ENCODE data around the gene CHCHD2. TPM values are rescaled to one million over a fixed set of nuclear protein-coding genes. Genes with fewer than 3 reads are reported as not detected.
"Not testable (repeated sequence)": the region's sequence is repeated elsewhere in the genome, so short reads cannot be mapped to it uniquely, and the experiment has no call there.

CHCHD2 gene
- 100 to 1,000 TPM; 526 to 534 TPM for total RNA-seq

GRCh38 chr7:56106108-56107073 lies at the start of gene CHCHD2:
CHCHD2 (minus strand) TSS chr7:56106476; CDS start chr7:56106413, 63 bp downstream.
- peak; percentile 97 for DNase-seq
- H3K27ac Mint-ChIP-seq: peak within 1 kb of the TSS; percentile 99
- ATAC-seq: peak; percentile 99

GRCh38 chr7:56131062-56131461 lies 24.8 kb upstream of the CHCHD2 start:
- H3K27me3 Mint-ChIP-seq (ENCODE audit: low read depth); POLR2A ChIA-PET; H3K27ac Mint-ChIP-seq; H3K36me3 Mint-ChIP-seq (ENCODE audit: low read depth); H3K4me1 Mint-ChIP-seq (ENCODE audit: low read depth); H3K4me3 Mint-ChIP-seq; ATAC-seq; H3K9me3 Mint-ChIP-seq (ENCODE audit: insufficient read depth); DNase-seq; CTCF ChIA-PET: not testable (repeated sequence)

More at GRCh38 chr7:56106108-56107073, at the start of gene CHCHD2:
- POLR2A ChIA-PET: interaction anchor here (0.9 to 2.4 kb wide), 11 partner anchors 10 to 1348 kb away, joined by 3 to 29 read pairs (median 4); partner anchors contain the start of genes CCT6A, LANCL2, NIPSNAP2 and NUPR2
- peak within 1 kb of the TSS; percentile 99 for H3K4me3 Mint-ChIP-seq
- CTCF ChIA-PET: interaction anchor here (1.0 to 1.3 kb wide), 4 partner anchors 32 to 693 kb away, joined by 3 to 4 read pairs (median 3); no protein-coding TSS in a partner anchor
- H3K4me1 Mint-ChIP-seq (ENCODE audit: low read depth): peaks cover 36% of the 10 kb centered on the region
- no peaks in the 10 kb centered on the region for H3K27me3 Mint-ChIP-seq (ENCODE audit: low read depth)
- peaks cover 15% of the 10 kb centered on the region for H3K9me3 Mint-ChIP-seq (ENCODE audit: insufficient read depth)
- peaks cover 41% of the 10 kb centered on the region for H3K36me3 Mint-ChIP-seq (ENCODE audit: low read depth)

GRCh38 chr7:56127241-56127975 lies 21.1 kb upstream of the CHCHD2 start:
- ChIA-PET CTCF (no interaction called here), POLR2A (no interaction called here)
- Mint-ChIP-seq H3K27ac (no peak overlapping the region), H3K4me1 (ENCODE audit: low read depth) (no peaks in the 10 kb centered on the region), H3K4me3 (no peak overlapping the region), H3K27me3 (ENCODE audit: low read depth) (no peaks in the 10 kb centered on the region), H3K36me3 (ENCODE audit: low read depth) (no peaks in the 10 kb centered on the region), H3K9me3 (ENCODE audit: insufficient read depth) (no peaks in the 10 kb centered on the region)
- no peak for ATAC-seq
- DNase-seq: no peak

- Mint-ChIP-seq H3K4me1 (ENCODE audit: low read depth) (no peaks in the 10 kb centered on the region), H3K27me3 (ENCODE audit: low read depth) (no peaks in the 10 kb centered on the region), H3K9me3 (ENCODE audit: insufficient read depth) (no peaks in the 10 kb centered on the region), H3K27ac (no peak overlapping the region), H3K4me3 (no peak overlapping the region), H3K36me3 (ENCODE audit: low read depth) (no peaks in the 10 kb centered on the region)
- ATAC-seq (no peak), DNase-seq (no peak)
- ChIA-PET CTCF (no interaction called here), POLR2A (no interaction called here)
Measured at GRCh38 chr7:56125831-56126230, 19.6 kb upstream of the CHCHD2 start.

- POLR2A ChIA-PET: no interaction called here
- no peak for ATAC-seq
- no peak overlapping the region for H3K4me3 Mint-ChIP-seq
- H3K4me1 Mint-ChIP-seq (ENCODE audit: low read depth): no peaks in the 10 kb centered on the region
- H3K27me3 Mint-ChIP-seq (ENCODE audit: low read depth): no peaks in the 10 kb centered on the region
- no peak overlapping the region for H3K27ac Mint-ChIP-seq
- no peak for DNase-seq
- H3K9me3 Mint-ChIP-seq (ENCODE audit: insufficient read depth): no peaks in the 10 kb centered on the region
- CTCF ChIA-PET: no interaction called here
- H3K36me3 Mint-ChIP-seq (ENCODE audit: low read depth): no peaks in the 10 kb centered on the region
Measured at GRCh38 chr7:56124981-56125380, 18.7 kb upstream of the CHCHD2 start.

- no peak overlapping the region for H3K4me3 Mint-ChIP-seq
Measured at GRCh38 chr7:56121440-56121839, 15.2 kb upstream of the CHCHD2 start.

GRCh38 chr7:56115852-56116538 lies 9.7 kb upstream of the CHCHD2 start, which contains the start of gene NUPR2:
NUPR2 (minus strand) TSS chr7:56116417; CDS start chr7:56116314, 103 bp downstream.
- no peak for ATAC-seq

More at GRCh38 chr7:56121440-56121839, 15.2 kb upstream of the CHCHD2 start:
- ATAC-seq: no peak
- Mint-ChIP-seq H3K27me3 (ENCODE audit: low read depth) (peaks cover 9% of the 10 kb centered on the region), H3K36me3 (ENCODE audit: low read depth) (no peaks in the 10 kb centered on the region), H3K27ac (no peak overlapping the region), H3K4me1 (ENCODE audit: low read depth) (no peaks in the 10 kb centered on the region), H3K9me3 (ENCODE audit: insufficient read depth) (no peaks in the 10 kb centered on the region)
- DNase-seq: no peak
- ChIA-PET CTCF (no interaction called here), POLR2A (no interaction called here)

GRCh38 chr7:56112244-56112643 lies 6.0 kb upstream of the CHCHD2 start:
- POLR2A ChIA-PET; DNase-seq; H3K27me3 Mint-ChIP-seq (ENCODE audit: low read depth); CTCF ChIA-PET; ATAC-seq; H3K9me3 Mint-ChIP-seq (ENCODE audit: insufficient read depth); H3K27ac Mint-ChIP-seq; H3K36me3 Mint-ChIP-seq (ENCODE audit: low read depth); H3K4me3 Mint-ChIP-seq: not testable (repeated sequence)
- peaks cover 13% of the 10 kb centered on the region for H3K4me1 Mint-ChIP-seq (ENCODE audit: low read depth)

More at GRCh38 chr7:56115852-56116538, 9.7 kb upstream of the CHCHD2 start, which contains the start of gene NUPR2:
- H3K9me3 Mint-ChIP-seq (ENCODE audit: insufficient read depth): no peaks in the 10 kb centered on the region
- H3K36me3 Mint-ChIP-seq (ENCODE audit: low read depth): no peaks in the 10 kb centered on the region
- H3K27me3 Mint-ChIP-seq (ENCODE audit: low read depth): peaks cover 10% of the 10 kb centered on the region
- no peaks in the 10 kb centered on the region for H3K4me1 Mint-ChIP-seq (ENCODE audit: low read depth)
- H3K27ac Mint-ChIP-seq: no peak within 1 kb of the TSS
- DNase-seq: no peak
- ChIA-PET CTCF (interaction anchor here (1.1 kb wide), 1 partner anchor 474 kb away, joined by 3 read pairs; no protein-coding TSS in a partner anchor), POLR2A (interaction anchor here (1.0 kb wide), 1 partner anchor 10 kb away, joined by 3 read pairs; the partner anchor contains the start of gene CHCHD2)
- no peak within 1 kb of the TSS for H3K4me3 Mint-ChIP-seq

- peaks cover 21% of the 10 kb centered on the region for H3K36me3 Mint-ChIP-seq (ENCODE audit: low read depth)
- no peak for ATAC-seq
- no peak overlapping the region for H3K27ac Mint-ChIP-seq
- H3K27me3 Mint-ChIP-seq (ENCODE audit: low read depth): no peaks in the 10 kb centered on the region
- H3K4me3 Mint-ChIP-seq: no peak overlapping the region
- peaks cover 15% of the 10 kb centered on the region for H3K9me3 Mint-ChIP-seq (ENCODE audit: insufficient read depth)
- peaks cover 22% of the 10 kb centered on the region for H3K4me1 Mint-ChIP-seq (ENCODE audit: low read depth)
- no peak for DNase-seq
- ChIA-PET CTCF (no interaction called here), POLR2A (no interaction called here)
Measured at GRCh38 chr7:56110611-56111010, 4.3 kb upstream of the CHCHD2 start.

GRCh38 chr7:56107954-56108258 lies 1.6 kb upstream of the CHCHD2 start:
- Mint-ChIP-seq H3K9me3 (ENCODE audit: insufficient read depth) (peaks cover 15% of the 10 kb centered on the region), H3K27ac (peak overlapping the region; percentile 73), H3K4me3 (no peak overlapping the region), H3K27me3 (ENCODE audit: low read depth) (no peaks in the 10 kb centered on the region), H3K4me1 (ENCODE audit: low read depth) (peaks cover 36% of the 10 kb centered on the region), H3K36me3 (ENCODE audit: low read depth) (peaks cover 36% of the 10 kb centered on the region)
- POLR2A ChIA-PET: no interaction called here
- CTCF ChIA-PET: no interaction called here
- ATAC-seq (no peak), DNase-seq (no peak)

GRCh38 chr7:56105508-56105907 lies 768 bp downstream of the CHCHD2 start:
- POLR2A ChIA-PET: interaction anchor here (0.9 to 2.4 kb wide), 9 partner anchors 12 to 1347 kb away, joined by 3 to 29 read pairs (median 4); partner anchors contain the start of genes LANCL2, NIPSNAP2, SEC61G and SUMF2
- ATAC-seq: no peak
- peaks cover 50% of the 10 kb centered on the region for H3K36me3 Mint-ChIP-seq (ENCODE audit: low read depth)

More at GRCh38 chr7:56105508-56105907, 768 bp downstream of the CHCHD2 start:
- Mint-ChIP-seq H3K4me1 (ENCODE audit: low read depth) (peaks cover 34% of the 10 kb centered on the region), H3K9me3 (ENCODE audit: insufficient read depth) (peaks cover 15% of the 10 kb centered on the region), H3K27me3 (ENCODE audit: low read depth) (no peaks in the 10 kb centered on the region), H3K4me3 (peak overlapping the region; percentile 99), H3K27ac (peak overlapping the region; percentile 99)
- peak; percentile 60 for DNase-seq
- CTCF ChIA-PET: interaction anchor here (0.6 to 1.3 kb wide), 3 partner anchors 31 to 43 kb away, joined by 3 read pairs; no protein-coding TSS in a partner anchor

Measured in activated CD8-positive, alpha-beta T cell treated with anti-CD3 and anti-CD28 coated beads, Interleukin-2, amount 10 ng/mL, durations not matched to agents 7 days and 5 days (primary cell).